GM20000 (cell line): ENCODE results near the gene MACROH2A2.
A peak's percentile ranks its signal among the peaks of the same experiment; 100 is the strongest.

Experiments
- DNase-seq: peaks from one replicate; pipeline ENCODE4 v3.0.0; 2012; ENCODE audit warnings: low spot score
- CTCF ChIP-seq: IDR thresholded peaks from 2 replicates; pipeline ENCODE4 v1.5.1; 2012; ENCODE audit warnings: mild to moderate bottlenecking, control low read depth; ENCODE audit errors: extremely low read depth, missing control alignments

The MACROH2A2 gene

DNA sequence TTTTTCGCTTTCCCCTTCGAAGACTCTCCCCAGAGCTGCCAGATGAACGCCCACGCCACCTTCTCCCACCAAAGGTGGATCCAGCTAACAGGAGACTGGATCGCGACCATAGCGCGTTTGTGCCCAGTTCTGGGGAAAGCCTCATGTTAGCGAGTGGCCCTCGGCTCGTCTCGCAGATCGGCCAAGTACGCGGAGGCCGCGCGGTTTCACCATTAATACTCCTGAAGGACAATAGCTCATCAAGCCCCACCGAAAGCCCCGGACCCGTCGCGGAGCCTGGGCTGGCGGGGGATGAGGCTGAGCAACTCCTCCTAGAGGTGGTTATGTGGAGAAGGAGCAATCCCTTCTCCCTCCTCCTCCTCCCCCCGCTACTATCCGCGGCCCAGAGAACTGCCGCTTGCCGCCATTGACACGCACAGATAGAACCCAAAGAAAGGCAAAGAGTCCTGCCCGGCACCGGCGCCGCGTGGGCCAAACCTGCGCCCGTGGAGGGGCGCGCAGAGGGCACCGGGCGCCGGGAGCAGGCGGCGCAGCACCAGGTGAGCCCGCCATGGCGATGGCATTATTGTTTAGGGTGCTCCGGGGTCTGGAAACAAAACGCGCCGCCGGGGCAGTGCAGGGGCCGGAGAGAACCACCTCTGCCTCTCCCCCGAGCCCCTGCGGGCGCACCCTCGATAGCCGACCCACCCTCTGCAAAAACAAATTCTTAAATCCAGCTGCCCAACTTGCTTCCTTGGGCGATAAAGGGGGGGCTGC, at the start of gene MACROH2A2:
Gene MACROH2A2 (plus strand): TSS at position 385 of the 756 bp plus-strand sequence. CDS start 22,813 bp downstream, outside the sequence.
- peak; percentile 16 for DNase-seq

DNA sequence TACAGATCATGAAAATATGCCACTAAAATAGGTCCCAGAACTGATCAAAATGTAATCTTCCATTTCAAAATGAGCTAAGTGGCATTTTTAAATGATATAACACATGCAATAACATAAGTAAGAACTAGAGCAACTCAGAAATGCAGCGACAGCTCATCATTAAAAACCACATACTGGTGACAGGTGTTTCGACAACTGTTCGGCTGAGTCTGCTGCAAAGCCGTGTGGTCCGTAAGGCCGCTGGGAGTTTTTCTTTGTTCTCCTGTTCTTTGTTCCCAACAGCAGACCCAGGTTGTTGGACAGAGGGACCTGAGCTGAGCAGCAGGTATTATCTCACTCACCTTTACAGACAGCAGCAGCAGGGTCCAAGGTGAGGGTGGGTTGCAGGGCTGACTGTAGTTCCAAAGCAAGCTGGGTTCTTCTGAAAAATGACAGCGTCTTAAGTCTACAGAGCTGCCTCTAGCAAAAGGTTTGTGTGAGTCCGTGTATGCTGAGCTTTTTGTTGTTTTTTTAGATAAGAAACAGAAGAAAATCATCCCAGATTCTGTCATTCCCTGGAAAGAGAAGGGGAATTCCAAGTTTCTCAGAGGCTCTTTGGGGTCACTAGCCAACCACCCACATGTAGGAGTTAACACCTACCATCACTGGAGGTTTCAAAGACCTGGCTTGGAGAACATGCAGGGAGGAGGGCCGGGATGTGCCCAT, 45.4 kb upstream of the MACROH2A2 start:
- no peak for DNase-seq
- TF ChIP-seq CTCF: no peak

More for the DNA sequence above, at the start of gene MACROH2A2:
- no peak for TF ChIP-seq CTCF

DNA sequence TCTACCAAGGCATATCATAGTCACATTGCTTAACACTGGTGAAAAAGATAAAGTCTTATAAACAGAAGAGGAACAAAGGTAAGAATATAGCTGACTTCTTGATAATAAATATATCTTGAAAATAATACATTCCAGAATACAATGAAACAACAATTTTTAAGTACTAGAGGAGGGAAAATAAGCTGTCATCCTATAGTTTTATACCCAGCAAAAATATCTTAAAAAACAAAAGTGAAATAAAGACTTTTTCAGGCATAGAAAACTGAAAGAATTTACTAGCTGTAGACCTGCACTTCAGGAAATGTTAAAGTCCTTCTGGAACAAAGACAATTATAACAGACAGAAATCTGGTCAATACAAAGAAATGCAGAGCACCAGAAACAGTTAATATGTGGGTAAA, 21.4 kb upstream of the MACROH2A2 start:
- no peak for DNase-seq
- no peak for TF ChIP-seq CTCF

- no peak for TF ChIP-seq CTCF
- no peak for DNase-seq
Measured at GRCh38 chr10:70032667-70033289, 19.9 kb upstream of the MACROH2A2 start.

- TF ChIP-seq CTCF: no peak
- DNase-seq: no peak
Measured at GRCh38 chr10:70034232-70034631, 18.4 kb upstream of the MACROH2A2 start.

DNA sequence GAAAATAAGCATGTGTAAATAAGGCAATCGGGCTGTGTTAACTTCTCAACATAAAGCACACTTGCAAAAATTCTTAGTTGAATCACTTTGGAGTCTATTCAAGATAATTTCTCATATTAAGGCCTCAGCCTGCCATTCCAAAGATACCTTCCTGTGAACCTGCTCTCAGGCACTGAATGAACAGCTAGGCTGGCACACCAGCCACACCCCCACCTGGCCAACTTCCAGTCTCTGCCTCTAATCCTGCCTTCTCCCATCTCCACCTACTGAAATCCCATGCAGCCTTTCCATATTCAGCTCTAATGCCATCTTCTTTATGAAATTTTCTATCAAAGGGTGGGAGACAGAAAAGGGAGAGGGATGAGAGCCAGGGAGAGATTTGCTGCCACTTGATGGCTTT, 17.1 kb upstream of the MACROH2A2 start:
- no peak for TF ChIP-seq CTCF
- DNase-seq: no peak

DNA sequence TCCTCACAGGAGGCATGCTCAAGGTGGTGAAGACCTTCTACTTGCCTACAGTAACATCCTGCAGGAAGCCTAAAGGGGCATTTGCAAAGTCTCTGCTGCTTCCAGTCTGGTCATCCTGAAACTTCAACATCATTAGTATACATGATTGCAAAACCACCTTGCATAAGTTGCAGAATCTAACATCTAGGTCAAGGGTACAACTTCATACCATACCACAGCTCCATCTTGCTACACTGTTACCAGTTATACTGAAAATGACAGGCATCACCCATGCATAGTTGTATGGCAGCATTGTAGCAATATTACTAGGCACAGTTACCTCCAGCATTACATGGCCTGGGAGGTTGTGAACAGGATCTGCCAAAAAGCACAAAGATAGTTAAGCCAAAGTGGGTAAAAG, 13.7 kb upstream of the MACROH2A2 start:
- no peak for TF ChIP-seq CTCF

More for the DNA sequence above, 13.7 kb upstream of the MACROH2A2 start:
- no peak for DNase-seq
